K562 (cell line): ENCODE data around the gene TIFAB. TPM values are rescaled to one million over a fixed set of nuclear protein-coding genes. Genes with fewer than 3 reads are reported as not detected.

Experiments used
- ELF4 ChIP-seq: fragments of 450-650 bp; formaldehyde crosslinking; IDR thresholded peaks from 2 replicates; pipeline ENCODE4 v1.4.0; 2022; ENCODE audit warnings: missing genetic modification characterization
- FOXJ3 ChIP-seq: sonication (generic); formaldehyde crosslinking; IDR thresholded peaks from 2 replicates; pipeline ENCODE4 v1.4.0; 2020; ENCODE audit warnings: mild to moderate bottlenecking, missing genetic modification reagents
- GABPA ChIP-seq: fragments of 200-800 bp; sonication (Bioruptor generic); conservative IDR thresholded peaks from 2 replicates; pipeline ENCODE4 v1.6.1; 2016; ENCODE audit warnings: low read depth, missing genetic modification characterization, missing compliant biosample characterization
- KLF6 ChIP-seq: fragments of 250-450 bp; sonication (Bioruptor Pico); IDR thresholded peaks from 2 replicates; pipeline ENCODE4 v1.4.0; 2020; ENCODE audit warnings: mild to moderate bottlenecking, moderate library complexity, borderline replicate concordance
- RREB1 ChIP-seq: fragments of 250-450 bp; sonication (Bioruptor Pico); IDR thresholded peaks from 2 replicates; pipeline ENCODE4 v1.4.0; 2020
- SMAD4 ChIP-seq: fragments of 250-450 bp; sonication (Bioruptor Pico); conservative IDR thresholded peaks from 2 replicates; pipeline ENCODE4 v1.8.0; 2021; ENCODE audit warnings: inconsistent platforms, mild to moderate bottlenecking, moderate library complexity
- ZBED1 ChIP-seq: IDR thresholded peaks from 2 replicates; pipeline ENCODE4 v1.6.1; 2014
- ZBTB11 ChIP-seq, 3 experiments: fragments of 200-800 bp in 1 of 3; fragments of 250-450 bp in 1 of 3; fragments of 450-650 bp in 1 of 3; sonication (Bioruptor Pico) in 1 of 3; sonication (Bioruptor generic) in 1 of 3; formaldehyde crosslinking in 1 of 3; IDR thresholded peaks; 2 replicates each; pipeline versions ENCODE4 v1.6.1 to v1.8.0; 2016 to 2022; ENCODE audit warnings: mild to moderate bottlenecking in 2 of 3, missing genetic modification characterization in 2 of 3, missing compliant biosample characterization in 1 of 3, moderate library complexity in 1 of 3
- ZC3H11A ChIP-seq: IDR thresholded peaks from 2 replicates; pipeline ENCODE4 v1.6.1; 2012; ENCODE audit warnings: low read depth, low read length, improper control_type of control experiment
- ZNF449 ChIP-seq: fragments of 250-450 bp; sonication (Bioruptor Pico); IDR thresholded peaks from 2 replicates; pipeline ENCODE4 v1.8.0; 2022; ENCODE audit warnings: moderate library complexity, mild to moderate bottlenecking, inconsistent platforms
- polyA plus RNA-seq, 8 experiments: library from polyadenylated mRNA; depleted of rRNA in 4 of 8; stranded (reverse) in 5 of 8; unstranded in 3 of 8; fragments of >200 nt; fragmentation: Nextera tagmentation in 2 of 8; fragmentation: Illumina TruSeq in 1 of 8; extraction: Ambion mirVana in 2 of 8; extraction: Trizol in 1 of 8; gene quantifications; 2 replicates each; pipeline versions ENCODE4 v1.2.1 to v1.2.3, GENCODE V29; 2011 to 2014; ENCODE audit warnings: inconsistent platforms in 1 of 8, missing spikeins in 1 of 8
- total RNA-seq, 7 experiments: library from RNA; depleted of rRNA in 6 of 7; stranded (reverse); fragments of >200 nt in 6 of 7; fragmentation: Illumina TruSeq in 2 of 7; extraction: Trizol in 2 of 7; gene quantifications; 2 replicates each; pipeline versions ENCODE4 v1.2.1 to v1.2.3, GENCODE V29; 2011 to 2021; ENCODE audit warnings: low replicate concordance in 1 of 7

TIFAB gene
- total and polyA plus RNA-seq, 9 of the 15 experiments (the other 6 are each of a cell fraction or from before 2014, with no cell fraction given) = not detected

GRCh38 chr5:135433681-135434426 lies 18.3 kb downstream of the TIFAB start (continued):
- TF ChIP-seq RREB1 (CRISPR knock-in tag) (no peak), SMAD4 (CRISPR knock-in tag) (0 out of 2 replicates have a peak, but pooled peaks have one; percentile 27), ZBED1 (no peak), FOXJ3 (CRISPR knock-in tag) (no peak), KLF6 (no peak), ZC3H11A (no peak), ELF4 (CRISPR knock-in tag) (0 out of 2 replicates have a peak, but pooled peaks have one; percentile 52), GABPA (tag) (peak; percentile 80), ZNF449 (no peak), ZBTB11 (CRISPR knock-in tag; IDR thresholded peaks at IDR 0.05) (0 out of 6 replicates have a peak, but pooled peaks of 1 of the 3 experiments have one; percentile 35)
